Right lobe of liver (tissue), 6 donors: ENCODE measurements around the gene LRRC8D. TPM values are rescaled to one million over a fixed set of nuclear protein-coding genes. Genes with fewer than 3 reads are reported as not detected.

Source experiments
- ATAC-seq, 4 donors: fragments of 200-7000 bp; cut with Tn5 transposase; one replicate each; pipeline ENCODE4 v1.9.1; 2020; ENCODE audit warnings: mild to moderate bottlenecking in 4 of 4, moderate library complexity in 4 of 4
- DNase-seq, 3 donors: peaks; one replicate each; pipeline ENCODE4 v3.0.0-alpha.2; 2020
- H3K27ac ChIP-seq, 3 donors: fragments of 200-600 bp; one replicate each; pipeline ENCODE4 v1.8.0; 2022
- H3K27me3 ChIP-seq, 2 donors: fragments of 200-600 bp; one replicate each; pipeline ENCODE4 v1.8.0; 2022
- H3K36me3 ChIP-seq, 4 donors: fragments of 200-600 bp; sonication (generic) in 1 of 4; one replicate each; pipeline versions ENCODE4 v1.5.1 to v1.8.0; 2017 to 2022; ENCODE audit warnings: control low read depth in 1 of 4
- H3K4me1 ChIP-seq, 4 donors: fragments of 200-600 bp; sonication (generic) in 1 of 4; one replicate each; pipeline versions ENCODE4 v1.5.1 to v1.8.0; 2017 to 2022; ENCODE audit warnings: control low read depth in 1 of 4
- H3K4me3 ChIP-seq, 3 donors: fragments of 200-600 bp; one replicate each; pipeline ENCODE4 v1.8.0; 2022
- H3K9me3 ChIP-seq, 4 donors: fragments of 200-600 bp; sonication (generic) in 1 of 4; one replicate each; pipeline versions ENCODE4 v1.5.1 to v1.8.0; 2017 to 2022; ENCODE audit warnings: control low read depth in 1 of 4
- CTCF ChIP-seq, 4 donors: fragments of 200-600 bp in 3 of 4; fragments of 450-650 bp in 1 of 4; IDR thresholded peaks; one replicate each; pipeline versions ENCODE4 v1.5.1 to v1.8.0; 2016 to 2022; ENCODE audit warnings: antibody characterized with exemption in 4 of 4, mild to moderate bottlenecking in 2 of 4
- POLR2A ChIP-seq: fragments of 450-650 bp; IDR thresholded peaks from one replicate; pipeline ENCODE4 v1.6.1; 2017; ENCODE audit warnings: antibody characterized with exemption, mild to moderate bottlenecking
- WGBS: methylation state at CpG from one replicate; pipeline ENCODE4 v1.1.6; 2018; ENCODE audit warnings: low coverage, low lambda C conversion rate; ENCODE audit not compliant: insufficient coverage; ENCODE audit errors: missing lambda C conversion rate; 5-methylcytosine and 5-hydroxymethylcytosine counted together
- intact Hi-C, 2 donors: fragments of 100-400 bp; cut with DNase I; formaldehyde crosslinking; loops; one replicate each; pipeline versions ENCODE4 v1.11.2 to v1.14.1; 2022
- total RNA-seq, 6 experiments: library from RNA; depleted of rRNA in 2 of 6; stranded (reverse); fragments of >200 nt in 2 of 6; fragmentation: NEBNext Ultra II Directional in 3 of 6; extraction: Animal tissue kit (Norgen Biotek cat#: 25700) in 3 of 6; gene quantifications; one replicate each; pipeline versions ENCODE4 v1.1.0 to v1.2.4, GENCODE V29; 2016 to 2023
- donor health status: DM: no; HTN: yes; CAD: no.
- donor health status: DM: no; HTN: no; CAD: no.
- donor health status: DM: no; HTN: no; CAD: no.
- donor health status: DM: no; HTN: yes; CAD: no.
- donor health status: DM: no; HTN: yes; CAD: no.

Gene LRRC8D
- total RNA-seq, 6 experiments from 2014 or later: 11.5 to 22.1 (median 19.3) TPM

DNA sequence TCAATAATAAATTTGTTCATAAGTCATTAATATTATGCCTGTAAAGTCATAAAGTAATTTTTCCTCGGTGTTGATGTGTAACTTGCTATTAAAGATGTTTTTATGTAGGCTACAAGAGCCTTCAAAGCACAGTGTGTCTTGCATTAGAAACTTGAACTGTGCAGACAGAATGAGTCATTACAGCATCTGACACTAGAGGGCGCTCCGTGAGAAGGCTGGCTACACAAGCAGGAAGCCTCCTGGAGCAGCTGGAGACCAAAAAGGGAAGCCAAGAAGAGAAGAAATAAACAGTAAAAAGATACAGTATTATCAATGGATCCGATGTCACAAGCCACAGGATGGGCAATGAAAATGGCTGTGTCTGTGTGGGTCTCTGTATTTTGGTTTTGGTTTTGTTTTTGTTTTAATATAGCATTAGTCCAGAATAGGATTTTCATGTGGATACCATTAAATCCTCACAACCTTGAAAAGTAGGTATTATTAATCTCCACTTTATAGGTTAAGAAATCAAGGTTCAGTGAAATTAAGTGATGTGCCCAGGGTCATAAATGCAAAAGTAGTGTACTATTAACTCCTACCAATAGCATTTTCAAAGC lies 16.1 kb upstream of the LRRC8D start:
- peaks cover 0 to 8% (median 0%) of the 10 kb centered on the region in 4 donors for H3K4me1 ChIP-seq
- H3K4me3 ChIP-seq: no peak overlapping the region
- H3K27ac ChIP-seq: no peak overlapping the region
- TF ChIP-seq CTCF (IDR thresholded peaks at IDR 0.05) (peak; percentile 88 to 94 (median 90)), POLR2A (no peak)
- ATAC-seq (peak; percentile 95 to 99 (median 96)), DNase-seq (peak; percentile 82 to 88 (median 84))
- WGBS: 0% methylated on average over 4 of the region's 4 CpGs
- intact Hi-C loops: loop anchor here (10.0 kb wide), 1 partner anchor 180 kb away; no protein-coding TSS in a partner anchor
- H3K9me3 ChIP-seq: no peaks in the 10 kb centered on the region
- no peaks in the 10 kb centered on the region for H3K36me3 ChIP-seq
- no peaks in the 10 kb centered on the region for H3K27me3 ChIP-seq

GRCh38 chr1:89806616-89807015 lies 14.2 kb upstream of the LRRC8D start:
- 85% methylated on average over 3 of the region's 3 CpGs for WGBS
- ATAC-seq: no peak
- intact Hi-C loops: loop anchor here (10.0 kb wide), 1 partner anchor 178 kb away; no protein-coding TSS in a partner anchor

GRCh38 chr1:89807503-89807902 lies 13.3 kb upstream of the LRRC8D start:
- intact Hi-C loops: loop anchor here (10.0 kb wide), 1 partner anchor 177 kb away; no protein-coding TSS in a partner anchor
- Histone ChIP-seq H3K4me3 (no peak overlapping the region), H3K27me3 (no peaks in the 10 kb centered on the region)

More at GRCh38 chr1:89806616-89807015, 14.2 kb upstream of the LRRC8D start:
- Histone ChIP-seq H3K27ac (no peak overlapping the region), H3K9me3 (no peaks in the 10 kb centered on the region), H3K4me1 (no peaks in the 10 kb centered on the region), H3K27me3 (no peaks in the 10 kb centered on the region), H3K36me3 (no peaks in the 10 kb centered on the region), H3K4me3 (no peak overlapping the region)
- DNase-seq: no peak
- no peak for TF ChIP-seq POLR2A
- no peak for TF ChIP-seq CTCF (IDR thresholded peaks at IDR 0.05)

GRCh38 chr1:89807983-89808382 lies 12.8 kb upstream of the LRRC8D start:
- intact Hi-C loops: loop anchor here (10.0 kb wide), 1 partner anchor 177 kb away; no protein-coding TSS in a partner anchor
- Histone ChIP-seq H3K9me3 (no peaks in the 10 kb centered on the region), H3K27ac (no peak overlapping the region), H3K27me3 (no peaks in the 10 kb centered on the region), H3K4me3 (no peak overlapping the region), H3K4me1 (no peaks in the 10 kb centered on the region), H3K36me3 (no peaks in the 10 kb centered on the region)
- TF ChIP-seq CTCF (IDR thresholded peaks at IDR 0.05) (no peak), POLR2A (no peak)
- ATAC-seq (no peak), DNase-seq (no peak)
- 40% methylated on average over 1 of the region's 1 CpG for WGBS

More at GRCh38 chr1:89807503-89807902, 13.3 kb upstream of the LRRC8D start:
- H3K36me3 ChIP-seq: no peaks in the 10 kb centered on the region
- DNase-seq: no peak
- H3K9me3 ChIP-seq: no peaks in the 10 kb centered on the region
- no peak for ATAC-seq
- TF ChIP-seq CTCF (IDR thresholded peaks at IDR 0.05) (no peak), POLR2A (no peak)
- H3K27ac ChIP-seq: no peak overlapping the region
- 83% methylated on average over 2 of the region's 2 CpGs for whole genome bisulfite sequencing
- no peaks in the 10 kb centered on the region for H3K4me1 ChIP-seq
